ENCODE measurements around the gene ZNF33B.

ZNF33B gene

GRCh38 chr10:42637648-42638054 is 719 bp downstream of the ZNF33B start:
- CTCF ChIA-PET: no interaction called here
- Mint-ChIP-seq H3K4me3 (peak overlapping the region; percentile 83), H3K4me1 (peaks cover 46% of the 10 kb centered on the region), H3K27me3 (no peaks in the 10 kb centered on the region), H3K27ac (peak overlapping the region; percentile 99), H3K9me3 (no peaks in the 10 kb centered on the region), H3K36me3 (peaks cover 35% of the 10 kb centered on the region)
- DNase-seq: peak; percentile 30

GRCh38 chr10:42637142-42637541 is 1.2 kb downstream of the ZNF33B start:
- peaks cover 40% of the 10 kb centered on the region for H3K36me3 Mint-ChIP-seq
- no peaks in the 10 kb centered on the region for H3K9me3 Mint-ChIP-seq
- H3K27me3 Mint-ChIP-seq: no peaks in the 10 kb centered on the region
- peak overlapping the region; percentile 99 for H3K27ac Mint-ChIP-seq
- H3K4me1 Mint-ChIP-seq: peaks cover 50% of the 10 kb centered on the region
- CTCF ChIA-PET: no interaction called here
- DNase-seq: no peak
- peak overlapping the region; percentile 83 for H3K4me3 Mint-ChIP-seq

- DNase-seq: no peak
- H3K4me3 Mint-ChIP-seq: no peak overlapping the region
- H3K27ac Mint-ChIP-seq: peak overlapping the region; percentile 19
- CTCF ChIA-PET: no interaction called here
- H3K27me3 Mint-ChIP-seq: no peaks in the 10 kb centered on the region
- peaks cover 56% of the 10 kb centered on the region for H3K36me3 Mint-ChIP-seq
- no peaks in the 10 kb centered on the region for H3K9me3 Mint-ChIP-seq
- H3K4me1 Mint-ChIP-seq: peaks cover 65% of the 10 kb centered on the region
These were observed 3.3 kb downstream of the ZNF33B start for GRCh38 chr10:42635098-42635497.

- DNase-seq: no peak
- H3K36me3 Mint-ChIP-seq: peaks cover 81% of the 10 kb centered on the region
- H3K27ac Mint-ChIP-seq: no peak overlapping the region
- H3K27me3 Mint-ChIP-seq: no peaks in the 10 kb centered on the region
- CTCF ChIA-PET: no interaction called here
- H3K4me1 Mint-ChIP-seq: peaks cover 62% of the 10 kb centered on the region
- H3K9me3 Mint-ChIP-seq: no peaks in the 10 kb centered on the region
- no peak overlapping the region for H3K4me3 Mint-ChIP-seq
These were observed 5.8 kb downstream of the ZNF33B start for GRCh38 chr10:42632564-42632963.

DNA sequence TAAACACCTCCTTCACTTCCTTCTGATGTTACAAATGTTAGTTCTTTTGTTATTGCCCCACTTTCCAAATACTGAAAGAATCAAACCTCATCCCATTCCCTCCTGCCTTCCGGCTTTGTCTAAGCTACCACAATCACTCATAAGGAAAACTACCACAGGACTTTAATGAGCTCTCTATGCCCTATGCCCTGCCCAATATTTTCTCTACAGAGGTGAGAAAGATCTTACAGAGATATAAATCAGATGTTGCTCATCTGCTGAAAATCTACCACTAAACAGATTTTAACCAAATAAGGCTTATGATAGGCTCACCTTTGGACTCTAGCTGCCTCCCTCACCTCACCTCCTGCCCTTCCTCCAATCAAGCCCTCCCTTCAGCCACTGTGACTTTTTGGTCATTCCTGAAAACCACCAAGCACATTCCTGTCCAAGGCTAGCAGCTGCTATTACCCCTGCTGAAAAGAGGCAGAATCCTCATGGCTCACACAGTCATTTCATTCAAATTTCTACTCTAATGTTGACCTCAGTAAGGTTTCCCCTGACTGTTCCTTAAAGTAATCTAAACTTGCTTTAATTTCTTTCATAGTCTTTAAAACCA is 7.7 kb downstream of the ZNF33B start:
- Mint-ChIP-seq H3K4me3 (no peak overlapping the region), H3K27ac (peak overlapping the region; percentile 85), H3K36me3 (peaks cover 80% of the 10 kb centered on the region), H3K4me1 (peaks cover 49% of the 10 kb centered on the region), H3K9me3 (peaks cover 7% of the 10 kb centered on the region), H3K27me3 (no peaks in the 10 kb centered on the region)
- CTCF ChIA-PET: no interaction called here
- DNase-seq: no peak

DNA sequence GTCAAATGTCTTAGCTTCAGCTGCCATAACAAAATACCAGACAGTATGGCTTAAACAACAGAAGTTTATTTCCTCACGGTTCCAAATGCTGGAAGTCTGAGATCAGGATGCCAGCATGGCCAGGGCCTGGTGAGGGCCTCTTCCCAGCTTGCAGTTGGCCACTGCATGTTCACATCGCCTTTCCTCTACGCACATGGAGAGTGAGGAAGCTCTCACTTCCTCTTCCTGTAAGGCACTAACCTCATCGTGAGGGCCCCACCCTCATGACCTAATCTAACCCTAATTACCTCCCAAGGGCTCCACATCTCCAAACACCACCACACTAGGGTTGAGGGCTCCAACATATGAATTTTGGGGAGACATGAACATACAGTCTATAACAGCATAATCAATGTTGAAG is 14.4 kb downstream of the ZNF33B start:
- Mint-ChIP-seq H3K27me3 (no peaks in the 10 kb centered on the region), H3K27ac (peak overlapping the region; percentile 8), H3K4me1 (peaks cover 24% of the 10 kb centered on the region), H3K4me3 (no peak overlapping the region), H3K9me3 (peaks cover 23% of the 10 kb centered on the region), H3K36me3 (peaks cover 85% of the 10 kb centered on the region)
- CTCF ChIA-PET: no interaction called here
- DNase-seq: no peak

DNA sequence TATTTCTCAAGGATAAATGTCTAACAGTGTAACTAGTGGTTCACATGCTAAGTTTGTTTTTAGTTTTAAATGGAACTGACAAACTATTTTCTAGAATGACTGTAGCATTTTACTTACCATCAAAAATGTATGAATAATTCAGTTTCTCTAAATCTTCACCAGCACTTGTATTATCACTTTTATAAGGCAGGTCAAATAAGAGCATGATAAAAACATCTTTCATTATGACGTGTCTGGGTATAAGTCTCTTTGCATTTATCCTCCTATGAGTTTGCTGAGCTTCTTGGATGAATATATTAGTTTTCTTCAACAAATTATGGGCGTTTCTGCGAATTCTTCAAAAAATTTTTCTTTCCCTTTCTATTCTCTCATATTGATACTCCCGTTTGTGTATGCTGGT is 19.9 kb downstream of the ZNF33B start:
- CTCF ChIA-PET: no interaction called here
- no peak overlapping the region for H3K4me3 Mint-ChIP-seq
- no peak for DNase-seq
- no peak overlapping the region for H3K27ac Mint-ChIP-seq
- peaks cover 7% of the 10 kb centered on the region for H3K9me3 Mint-ChIP-seq
- peaks cover 14% of the 10 kb centered on the region for H3K4me1 Mint-ChIP-seq
- H3K36me3 Mint-ChIP-seq: peaks cover 77% of the 10 kb centered on the region
- no peaks in the 10 kb centered on the region for H3K27me3 Mint-ChIP-seq

DNA sequence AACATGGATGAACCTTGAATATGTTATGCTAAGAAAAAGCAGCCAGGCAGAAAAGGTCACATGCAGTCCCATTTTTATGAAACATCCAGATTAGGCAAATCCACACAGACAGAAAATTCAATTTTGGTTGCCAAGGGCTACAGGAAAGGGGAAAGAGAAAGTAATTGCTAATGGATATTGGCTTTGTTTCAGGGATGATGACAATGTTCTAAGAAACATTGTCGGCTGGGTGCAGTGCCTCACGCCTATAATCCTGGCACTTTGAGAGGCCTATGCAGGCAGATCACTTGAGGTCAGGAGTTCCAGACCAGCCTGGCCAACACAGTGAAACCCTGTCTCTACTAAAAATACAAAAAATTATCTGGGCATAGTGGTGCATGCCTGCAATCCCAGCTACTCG is 23.0 kb downstream of the ZNF33B start:
- Mint-ChIP-seq H3K4me3 (no peak overlapping the region), H3K9me3 (peaks cover 7% of the 10 kb centered on the region), H3K27me3 (no peaks in the 10 kb centered on the region), H3K4me1 (peaks cover 12% of the 10 kb centered on the region), H3K27ac (no peak overlapping the region), H3K36me3 (peaks cover 77% of the 10 kb centered on the region)
- CTCF ChIA-PET: no interaction called here
- DNase-seq: no peak

- Mint-ChIP-seq H3K4me3 (no peak overlapping the region), H3K4me1 (peaks cover 2% of the 10 kb centered on the region), H3K9me3 (peaks cover 30% of the 10 kb centered on the region), H3K27ac (no peak overlapping the region), H3K27me3 (no peaks in the 10 kb centered on the region), H3K36me3 (peaks cover 85% of the 10 kb centered on the region)
- no peak for DNase-seq
- CTCF ChIA-PET: no interaction called here
These were observed 28.5 kb downstream of the ZNF33B start for GRCh38 chr10:42609872-42610271.

DNA sequence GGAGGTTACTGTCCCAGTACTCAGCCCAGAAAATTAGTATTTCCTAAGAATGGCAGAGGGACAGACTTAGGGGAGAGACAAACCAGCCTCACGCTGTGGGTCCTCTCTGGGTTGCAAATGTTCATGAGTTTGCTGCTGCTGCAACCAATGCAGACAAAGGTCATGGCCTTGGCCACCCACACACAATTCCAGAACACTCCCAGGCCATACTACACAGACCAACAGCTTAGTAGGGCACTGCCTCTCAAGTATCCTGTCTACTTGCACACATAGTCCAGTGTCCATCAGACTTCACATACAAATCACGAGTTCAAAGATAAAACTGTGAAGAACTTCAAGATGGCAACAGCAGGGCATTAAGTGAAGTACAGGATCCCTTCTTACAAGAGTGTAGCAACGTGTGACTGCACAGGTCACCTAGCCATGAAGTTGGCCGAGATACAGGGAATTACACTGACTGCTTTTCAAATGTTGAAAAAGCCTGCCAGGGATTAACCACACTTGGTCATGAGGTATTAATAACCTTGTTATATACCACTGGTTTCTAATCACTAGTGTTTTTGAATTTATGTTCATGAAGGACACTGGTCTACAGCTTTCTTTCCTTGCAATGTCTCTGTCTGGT is 40.0 kb downstream of the ZNF33B start:
- Mint-ChIP-seq H3K27me3 (no peaks in the 10 kb centered on the region), H3K9me3 (peaks cover 58% of the 10 kb centered on the region), H3K27ac (no peak overlapping the region), H3K4me3 (no peak overlapping the region), H3K36me3 (peaks cover 73% of the 10 kb centered on the region), H3K4me1 (no peaks in the 10 kb centered on the region)
- CTCF ChIA-PET: interaction anchor here (0.7 kb wide), 1 partner anchor 937 kb away, joined by 3 read pairs; no protein-coding TSS in a partner anchor
- no peak for DNase-seq

DNA sequence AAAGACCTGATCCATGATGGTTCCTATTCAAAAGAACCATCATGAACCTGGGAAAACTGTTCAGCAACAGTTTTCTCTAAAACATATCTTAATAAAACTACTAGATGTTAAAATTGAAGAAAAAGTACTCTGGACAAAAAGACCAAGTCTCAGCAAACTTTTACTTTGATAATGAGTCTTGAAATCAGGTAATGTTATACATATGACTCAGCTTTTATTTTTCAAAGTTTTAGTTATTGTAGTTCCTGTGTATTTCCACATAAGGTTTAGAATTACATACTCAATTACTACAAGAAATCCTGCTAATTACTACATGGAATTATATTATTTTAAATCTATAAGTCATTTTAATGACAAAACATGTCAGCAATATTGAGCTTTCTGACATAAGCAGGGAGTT is 42.2 kb downstream of the ZNF33B start:
- Mint-ChIP-seq H3K9me3 (peaks cover 64% of the 10 kb centered on the region), H3K4me1 (no peaks in the 10 kb centered on the region), H3K27ac (no peak overlapping the region), H3K36me3 (peaks cover 75% of the 10 kb centered on the region), H3K27me3 (no peaks in the 10 kb centered on the region), H3K4me3 (no peak overlapping the region)
- no peak for DNase-seq
- CTCF ChIA-PET: no interaction called here

DNA sequence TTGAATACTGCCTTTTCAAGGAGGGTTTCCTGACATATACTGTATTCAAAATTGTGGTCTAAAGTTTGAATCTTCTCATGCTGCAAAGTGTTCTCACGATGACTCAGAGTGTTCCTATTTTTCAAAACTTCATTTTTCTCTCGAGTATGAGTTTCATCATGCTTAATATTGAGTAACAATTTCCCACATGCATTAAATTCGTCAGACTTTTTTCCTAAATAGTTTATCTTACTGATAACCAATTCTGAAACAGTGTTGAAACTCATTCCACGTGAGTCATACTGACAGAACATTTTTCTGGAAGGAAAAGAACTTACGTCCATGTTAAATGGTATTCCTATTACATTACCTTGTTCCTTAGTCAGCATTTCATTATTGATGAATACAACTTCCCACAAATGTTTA is 44.1 kb downstream of the ZNF33B start:
- H3K36me3 Mint-ChIP-seq: peaks cover 78% of the 10 kb centered on the region
- H3K4me3 Mint-ChIP-seq: no peak overlapping the region
- no peaks in the 10 kb centered on the region for H3K27me3 Mint-ChIP-seq
- H3K27ac Mint-ChIP-seq: peak overlapping the region; percentile 78
- no peaks in the 10 kb centered on the region for H3K4me1 Mint-ChIP-seq
- CTCF ChIA-PET: no interaction called here
- DNase-seq: no peak
- peaks cover 74% of the 10 kb centered on the region for H3K9me3 Mint-ChIP-seq

GRCh38 chr10:42593284-42593683 is 45.1 kb downstream of the ZNF33B start:
- peaks cover 78% of the 10 kb centered on the region for H3K36me3 Mint-ChIP-seq
- no peaks in the 10 kb centered on the region for H3K27me3 Mint-ChIP-seq
- H3K27ac Mint-ChIP-seq: no peak overlapping the region
- no peak overlapping the region for H3K4me3 Mint-ChIP-seq
- DNase-seq: no peak
- H3K4me1 Mint-ChIP-seq: no peaks in the 10 kb centered on the region
- CTCF ChIA-PET: no interaction called here
- H3K9me3 Mint-ChIP-seq: peaks cover 73% of the 10 kb centered on the region

DNA sequence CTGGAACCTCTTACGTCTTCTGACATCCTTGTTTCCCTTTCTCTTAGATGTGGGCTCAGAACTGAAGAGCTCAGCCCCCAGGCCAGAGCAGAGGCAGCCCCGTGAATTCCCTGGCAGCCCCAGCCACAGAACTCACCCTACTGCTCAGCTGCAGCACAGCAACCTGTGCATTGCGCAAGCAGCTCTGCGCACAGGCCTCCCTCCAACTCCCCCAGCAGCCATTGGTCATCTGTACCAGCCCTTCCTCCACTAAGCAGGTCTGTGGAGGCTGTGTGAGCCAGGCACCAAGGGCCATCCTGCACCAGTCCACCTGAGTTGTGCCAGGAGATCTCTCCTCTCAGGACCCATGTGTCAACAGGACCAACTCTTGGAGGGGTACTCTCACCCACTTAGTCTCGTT is 54.5 kb downstream of the ZNF33B start:
- CTCF ChIA-PET: no interaction called here

DNA sequence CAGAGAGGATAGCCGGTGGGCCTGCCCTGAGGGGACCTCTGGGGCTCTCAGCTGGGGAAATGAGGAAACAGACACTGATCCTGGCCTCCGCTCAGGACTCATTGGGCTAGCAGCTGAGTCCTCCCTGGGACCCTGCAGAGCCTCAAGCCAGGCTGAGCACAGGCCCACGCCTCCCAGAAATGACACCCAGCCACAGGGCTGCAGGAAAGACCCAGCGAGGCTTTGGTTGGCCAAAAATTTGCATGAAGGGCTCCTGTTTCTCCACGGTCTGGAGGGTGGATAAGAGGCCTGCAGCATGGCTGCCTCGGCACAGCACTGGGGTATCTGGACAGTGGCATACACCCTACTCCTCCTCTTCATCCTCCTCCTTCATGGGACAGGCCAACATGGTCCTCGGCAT is 60.4 kb downstream of the ZNF33B start:
- Mint-ChIP-seq H3K27ac (no peak overlapping the region), H3K36me3 (peaks cover 5% of the 10 kb centered on the region), H3K9me3 (peaks cover 23% of the 10 kb centered on the region), H3K27me3 (no peaks in the 10 kb centered on the region), H3K4me1 (no peaks in the 10 kb centered on the region), H3K4me3 (no peak overlapping the region)
- CTCF ChIA-PET: no interaction called here
- no peak for DNase-seq

More for the DNA sequence above, 54.5 kb downstream of the ZNF33B start:
- no peaks in the 10 kb centered on the region for H3K27me3 Mint-ChIP-seq
- no peak overlapping the region for H3K27ac Mint-ChIP-seq
- DNase-seq: no peak
- H3K4me3 Mint-ChIP-seq: no peak overlapping the region
- H3K36me3 Mint-ChIP-seq: peaks cover 41% of the 10 kb centered on the region
- peaks cover 55% of the 10 kb centered on the region for H3K9me3 Mint-ChIP-seq
- H3K4me1 Mint-ChIP-seq: no peaks in the 10 kb centered on the region

All from activated naive CD4-positive, alpha-beta T cell treated with anti-CD3 and anti-CD28 coated beads, Interleukin-2, amount 10 ng/mL, durations not matched to agents 7 days and 5 days (primary cell).